GM23248 (cell line): Measurements from ENCODE around the gene NMRK2. TPM values are rescaled to one million over a fixed set of nuclear protein-coding genes. Genes with fewer than 3 reads are reported as not detected.

Experiments used
- DNase-seq: peaks from one replicate; pipeline ENCODE4 v3.0.0-alpha.2; 2015
- H2AFZ ChIP-seq: fragments of 200-600 bp; sonication (generic); 2 replicates; pipeline ENCODE4 v1.6.1; 2016; ENCODE audit warnings: antibody characterized with exemption
- H3F3A ChIP-seq: fragments of 200-600 bp; sonication (generic); 2 replicates; pipeline ENCODE4 v1.6.1; 2016; ENCODE audit warnings: mild to moderate bottlenecking, antibody characterized with exemption, mixed run types; ENCODE audit not compliant: insufficient read depth
- H3K27ac ChIP-seq: fragments of 200-600 bp; sonication (generic); 2 replicates; pipeline ENCODE4 v1.5.1; 2016; ENCODE audit warnings: mild to moderate bottlenecking
- H3K27me3 ChIP-seq: fragments of 200-600 bp; sonication (generic); replicated peaks from 2 replicates; pipeline ENCODE4 v1.6.1; 2016; ENCODE audit warnings: mild to moderate bottlenecking; ENCODE audit not compliant: insufficient read depth
- H3K36me3 ChIP-seq: fragments of 200-600 bp; sonication (generic); 2 replicates; pipeline ENCODE4 v1.6.1; 2016; ENCODE audit warnings: low read depth, mild to moderate bottlenecking
- H3K4me1 ChIP-seq: fragments of 200-600 bp; sonication (generic); 2 replicates; pipeline ENCODE4 v1.6.1; 2016; ENCODE audit warnings: mild to moderate bottlenecking; ENCODE audit not compliant: insufficient read depth
- H3K4me2 ChIP-seq: fragments of 200-600 bp; sonication (generic); one replicate; pipeline ENCODE4 v1.6.1; 2016; ENCODE audit warnings: mild to moderate bottlenecking; ENCODE audit not compliant: unreplicated experiment
- H3K4me3 ChIP-seq: fragments of 200-600 bp; sonication (generic); 2 replicates; pipeline ENCODE4 v1.5.1; 2016; ENCODE audit warnings: mild to moderate bottlenecking
- H3K79me2 ChIP-seq: fragments of 200-600 bp; sonication (generic); 2 replicates; pipeline ENCODE4 v1.6.1; 2016; ENCODE audit warnings: mild to moderate bottlenecking; ENCODE audit not compliant: insufficient read depth
- H3K9ac ChIP-seq: fragments of 200-600 bp; sonication (generic); 2 replicates; pipeline ENCODE4 v1.6.1; 2016; ENCODE audit warnings: mild to moderate bottlenecking
- H3K9me2 ChIP-seq: fragments of 200-600 bp; sonication (generic); 2 replicates; pipeline ENCODE4 v1.6.1; 2016; ENCODE audit warnings: mixed run types, mild to moderate bottlenecking, moderate library complexity; ENCODE audit not compliant: insufficient read depth
- H3K9me3 ChIP-seq: fragments of 200-600 bp; sonication (generic); one replicate; pipeline ENCODE4 v1.6.1; 2017; ENCODE audit warnings: low read depth
- H4K20me1 ChIP-seq: fragments of 200-600 bp; sonication (generic); 2 replicates; pipeline ENCODE4 v1.6.0; 2016; ENCODE audit not compliant: insufficient read depth
- EZH2 ChIP-seq: fragments of 200-600 bp; sonication (generic); IDR thresholded peaks from 2 replicates; pipeline ENCODE4 v1.6.1; 2018; ENCODE audit warnings: antibody characterized with exemption, mild to moderate bottlenecking; ENCODE audit not compliant: insufficient read depth, poor library complexity, severe bottlenecking
- EZH2phosphoT487 ChIP-seq: fragments of 200-600 bp; sonication (generic); IDR thresholded peaks from 2 replicates; pipeline ENCODE4 v1.6.1; 2018; ENCODE audit warnings: antibody characterized with exemption, moderate library complexity, mild to moderate bottlenecking, low read depth; ENCODE audit not compliant: insufficient read depth
- WGBS, 2 experiments: methylation state at CpG; one replicate each; pipeline ENCODE4 v1.1.6; 2015 to 2017; ENCODE audit warnings: low lambda C conversion rate in 2 of 2, low coverage in 1 of 2; ENCODE audit errors: missing lambda C conversion rate in 2 of 2; 5-methylcytosine and 5-hydroxymethylcytosine counted together
- in situ Hi-C: fragments of 300-500 bp; cut with MboI; formaldehyde crosslinking; loops from 2 replicates; pipeline ENCODE4 v1.15.0; 2020
- polyA plus RNA-seq: library from polyadenylated mRNA; unstranded; fragments of >200 nt; fragmentation: Nextera tagmentation; extraction: Ambion mirVana; gene quantifications from 2 replicates; pipeline ENCODE4 v1.2.1, GENCODE V29; 2016
- total RNA-seq: library from RNA; depleted of rRNA; stranded (reverse); fragments of >200 nt; shearing (Covaris generic); gene quantifications from 2 replicates; pipeline ENCODE4 v1.2.3, GENCODE V29; 2014

The NMRK2 gene
- total and polyA plus RNA-seq, 2 experiments from 2014 or later: not detected

DNA sequence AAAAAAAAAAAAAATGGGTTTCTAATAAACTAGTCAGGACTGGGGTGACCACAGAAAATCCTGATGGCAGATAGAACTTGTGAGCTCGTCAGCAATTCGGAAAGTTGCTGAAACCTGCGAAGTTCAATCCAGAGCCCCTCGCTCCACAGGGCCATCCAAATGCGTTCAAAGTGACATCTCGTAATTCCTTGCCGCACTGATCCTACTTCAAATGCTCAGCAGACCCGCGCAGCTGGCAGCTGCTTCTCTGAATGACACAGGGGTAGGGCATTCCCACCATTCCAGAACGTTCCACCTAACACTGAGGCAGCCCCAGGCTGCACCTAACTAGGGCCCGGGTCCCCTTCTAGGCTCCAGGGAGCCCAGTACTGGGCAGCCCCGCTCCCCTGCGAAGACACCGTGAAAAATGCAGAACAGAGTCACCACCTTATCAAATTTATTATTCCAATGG lies 42.8 kb downstream of the NMRK2 start:
- H4K20me1 ChIP-seq: peaks cover 10% of the 10 kb centered on the region; the same call in 1 of the 2 replicates
- no peaks in the 10 kb centered on the region for H3K9me3 ChIP-seq
- peak; percentile 36 for DNase-seq
- no peaks in the 10 kb centered on the region for H3K9me2 ChIP-seq
- peaks cover 65% of the 10 kb centered on the region for H3F3A ChIP-seq
- H3K79me2 ChIP-seq: peaks cover 59% of the 10 kb centered on the region
- no peak overlapping the region for H3K4me3 ChIP-seq
- TF ChIP-seq EZH2phosphoT487 (no peak), EZH2 (no peak)
- peaks cover 52% of the 10 kb centered on the region for H3K36me3 ChIP-seq
- H3K9ac ChIP-seq: no peak overlapping the region
- no peak overlapping the region for H2AFZ ChIP-seq
- no peaks in the 10 kb centered on the region for H3K4me1 ChIP-seq
- in situ Hi-C loops: no loop called here
- H3K4me2 ChIP-seq: no peak overlapping the region
- H3K27me3 ChIP-seq: no peaks in the 10 kb centered on the region
- H3K27ac ChIP-seq: 0 out of 2 replicates have a peak overlapping the region, but pooled peaks have one; percentile 42
- WGBS, 2 experiments: 80 to 81% methylated on average over 14 of the region's 14 CpGs

DNA sequence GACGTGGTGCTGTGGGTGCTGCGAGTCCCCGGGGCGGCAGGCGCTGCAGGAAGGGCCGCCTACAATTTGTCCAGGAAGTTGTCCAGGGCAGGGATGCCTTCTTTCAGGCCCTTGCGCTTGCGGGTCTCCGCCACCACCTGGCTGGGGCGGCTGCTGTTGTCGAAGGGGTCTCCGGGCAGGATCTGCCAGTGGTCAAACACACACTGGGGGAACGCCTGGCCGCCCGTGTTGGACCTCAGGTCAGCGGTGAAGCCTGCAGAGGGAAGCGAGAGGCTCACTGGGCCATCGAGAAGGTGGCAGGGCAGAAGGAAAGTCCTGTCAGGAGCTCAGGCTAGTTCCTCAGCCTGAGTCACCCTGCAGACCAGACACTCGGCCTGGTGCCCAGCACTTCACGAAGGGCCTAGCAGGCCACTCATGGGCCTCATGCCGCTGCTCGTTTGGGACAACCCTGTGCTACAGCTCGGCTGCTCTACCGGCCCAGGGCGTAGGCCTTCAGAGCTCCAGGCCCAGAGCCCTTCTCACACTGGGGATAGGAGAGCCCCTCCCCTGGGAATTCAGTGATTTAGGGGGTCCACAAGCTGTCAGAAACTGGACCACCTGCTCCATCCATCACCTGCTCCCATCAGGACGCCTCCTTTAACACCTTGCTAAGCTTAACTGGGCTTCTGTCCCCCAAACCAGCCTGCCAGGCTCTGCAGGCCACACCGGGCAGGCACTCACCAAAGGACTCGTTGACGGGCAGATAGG lies 43.8 kb downstream of the NMRK2 start:
- WGBS, 2 experiments: 75 to 78% methylated on average over 29 of the region's 29 CpGs
- DNase-seq: peak; percentile 90
- Histone ChIP-seq H3K9me2 (no peaks in the 10 kb centered on the region), H3K36me3 (peaks cover 62% of the 10 kb centered on the region), H4K20me1 (peaks cover 17% of the 10 kb centered on the region), H3K4me3 (no peak overlapping the region), H3K4me1 (no peaks in the 10 kb centered on the region), H3K27ac (peak overlapping the region; percentile 36), H3K9ac (peak overlapping the region; percentile 46; the same call in 1 of the 2 replicates), H3K27me3 (no peaks in the 10 kb centered on the region), H3F3A (peaks cover 62% of the 10 kb centered on the region), H3K79me2 (peaks cover 67% of the 10 kb centered on the region), H3K9me3 (no peaks in the 10 kb centered on the region), H3K4me2 (no peak overlapping the region), H2AFZ (no peak overlapping the region)
- TF ChIP-seq EZH2: no peak
- no peak for TF ChIP-seq EZH2phosphoT487
- in situ Hi-C loops: no loop called here

DNA sequence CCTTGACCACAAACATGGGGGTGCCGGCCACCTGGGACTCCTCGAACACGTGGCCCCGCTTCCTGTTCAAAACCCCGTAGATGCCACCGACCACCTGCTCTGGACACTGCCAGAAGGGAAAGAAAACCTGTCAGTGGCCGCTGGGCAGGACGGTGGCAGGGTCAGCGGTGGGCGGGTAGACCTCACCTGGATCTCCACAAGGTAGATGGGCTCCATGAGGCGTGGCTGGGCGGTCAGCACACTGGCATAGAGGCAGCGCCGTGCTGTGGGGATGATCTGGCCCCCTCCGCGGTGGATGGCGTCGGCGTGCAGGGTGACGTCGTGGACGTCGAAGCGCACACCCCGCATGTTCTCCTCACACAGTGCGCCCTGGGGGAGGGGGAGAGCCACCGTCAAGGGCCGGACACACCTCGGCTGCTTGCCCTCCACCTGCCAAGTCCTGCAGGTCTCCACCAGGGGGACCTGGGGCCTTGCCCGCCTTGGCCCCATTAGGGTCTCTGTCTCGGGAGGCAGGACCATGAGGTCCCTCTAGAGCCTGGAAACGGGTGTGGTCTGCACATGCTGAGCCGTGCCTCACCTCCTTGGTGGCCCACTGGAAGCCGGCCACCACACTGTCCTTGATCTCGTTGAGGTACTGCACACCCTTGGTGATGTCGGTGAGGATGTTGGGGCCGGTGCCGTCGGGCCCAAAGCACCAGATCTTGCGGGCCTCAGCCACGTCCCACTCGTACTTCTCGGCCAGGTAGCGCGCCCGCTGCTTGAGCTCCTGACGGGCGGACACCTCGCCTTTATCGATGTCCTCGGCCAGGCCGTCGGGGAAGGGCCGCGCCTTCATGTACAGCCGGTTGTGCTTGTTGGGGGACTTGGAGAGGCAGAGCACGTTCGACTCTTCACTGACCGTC lies 44.6 kb downstream of the NMRK2 start:
- WGBS, 2 experiments: 83 to 85% methylated on average over 56 to 59 of the region's 59 CpGs
- peak; percentile 43 for DNase-seq
- peaks cover 25% of the 10 kb centered on the region for H4K20me1 ChIP-seq
- in situ Hi-C loops: no loop called here
- no peak overlapping the region for H2AFZ ChIP-seq
- no peak for TF ChIP-seq EZH2
- TF ChIP-seq EZH2phosphoT487: no peak
- H3K4me1 ChIP-seq: no peaks in the 10 kb centered on the region
- peaks cover 53% of the 10 kb centered on the region for H3F3A ChIP-seq
- H3K9me3 ChIP-seq: no peaks in the 10 kb centered on the region
- H3K36me3 ChIP-seq: peaks cover 69% of the 10 kb centered on the region
- peak overlapping the region; percentile 46; the same call in 1 of the 2 replicates for H3K9ac ChIP-seq
- no peaks in the 10 kb centered on the region for H3K9me2 ChIP-seq
- H3K27ac ChIP-seq: peak overlapping the region; percentile 36
- no peak overlapping the region for H3K4me3 ChIP-seq
- no peak overlapping the region for H3K4me2 ChIP-seq
- peaks cover 75% of the 10 kb centered on the region for H3K79me2 ChIP-seq
- no peaks in the 10 kb centered on the region for H3K27me3 ChIP-seq

DNA sequence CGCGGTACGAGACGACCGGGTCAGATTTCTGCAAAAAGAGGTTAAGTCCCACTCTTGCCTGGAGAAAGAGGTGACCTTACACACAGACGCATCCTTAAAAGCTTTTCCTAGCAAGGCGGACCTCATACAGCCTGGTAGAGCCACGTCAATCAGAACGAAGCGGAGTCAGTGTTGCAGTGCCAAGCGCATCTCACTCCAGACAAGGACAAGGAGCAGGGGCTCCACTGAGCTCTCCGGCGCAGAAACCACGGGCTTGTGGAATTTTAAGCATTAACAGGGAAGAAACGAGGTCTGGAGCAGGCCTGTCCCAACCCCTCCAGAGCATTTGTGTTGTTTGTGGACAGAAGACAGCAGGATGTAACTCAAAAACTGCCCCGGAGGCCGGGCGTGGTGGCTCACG lies 45.3 kb downstream of the NMRK2 start:
- peaks cover 50% of the 10 kb centered on the region for H3F3A ChIP-seq
- peaks cover 76% of the 10 kb centered on the region for H3K36me3 ChIP-seq
- WGBS, 2 experiments: 91 to 95% methylated on average over 16 to 19 of the region's 19 CpGs
- H3K27me3 ChIP-seq: no peaks in the 10 kb centered on the region
- TF ChIP-seq EZH2 (no peak), EZH2phosphoT487 (no peak)
- H3K27ac ChIP-seq: no peak overlapping the region
- no peaks in the 10 kb centered on the region for H3K4me1 ChIP-seq
- H3K4me3 ChIP-seq: no peak overlapping the region
- H3K9me2 ChIP-seq: no peaks in the 10 kb centered on the region
- no peaks in the 10 kb centered on the region for H3K9me3 ChIP-seq
- peaks cover 25% of the 10 kb centered on the region for H4K20me1 ChIP-seq
- in situ Hi-C loops: no loop called here
- no peak overlapping the region for H3K9ac ChIP-seq
- no peak overlapping the region for H3K4me2 ChIP-seq
- H2AFZ ChIP-seq: no peak overlapping the region
- peaks cover 82% of the 10 kb centered on the region for H3K79me2 ChIP-seq
- no peak for DNase-seq
